DND-41 (cell line): ENCODE results near the gene LSM7.

ENCODE experiments used
- ATAC-seq: fragments of 200-7000 bp; cut with Tn5 transposase; 3 replicates; pipeline ENCODE4 v1.9.1; 2021; ENCODE audit warnings: low read depth; ENCODE audit not compliant: insufficient read depth
- DNase-seq: peaks from one replicate; pipeline ENCODE4 v3.0.0-alpha.2; 2020
- H2AFZ ChIP-seq: 2 replicates; pipeline ENCODE4 v1.6.0; 2012; ENCODE audit warnings: low read depth, low read length
- H3K27ac ChIP-seq: 2 replicates; pipeline ENCODE4 v1.5.1; 2012; ENCODE audit warnings: low read length, inconsistent platforms
- H3K27me3 ChIP-seq: fragments of 200-600 bp; sonication (generic); 2 replicates; pipeline ENCODE4 v1.6.0; 2012; ENCODE audit warnings: low read length, mild to moderate bottlenecking, inconsistent platforms; ENCODE audit not compliant: insufficient read depth, poor library complexity
- H3K36me3 ChIP-seq: 2 replicates; pipeline ENCODE4 v1.5.1; 2012; ENCODE audit warnings: low read length, inconsistent platforms; ENCODE audit not compliant: insufficient read depth
- H3K4me1 ChIP-seq: 2 replicates; pipeline ENCODE4 v1.5.1; 2012; ENCODE audit warnings: mild to moderate bottlenecking, low read length; ENCODE audit not compliant: insufficient read depth
- H3K4me2 ChIP-seq: 2 replicates; pipeline ENCODE4 v1.6.0; 2012; ENCODE audit warnings: mild to moderate bottlenecking, moderate library complexity, low read length, inconsistent platforms; ENCODE audit not compliant: insufficient read depth
- H3K4me3 ChIP-seq, 2 experiments: fragments of 200-600 bp in 1 of 2; shearing (Covaris generic) in 1 of 2; 2 replicates each; pipeline ENCODE4 v1.5.1; 2012 to 2016; ENCODE audit warnings: inconsistent platforms in 2 of 2, low read length in 2 of 2, mild to moderate bottlenecking in 2 of 2, low read depth in 1 of 2, moderate library complexity in 1 of 2
- H3K79me2 ChIP-seq: 2 replicates; pipeline ENCODE4 v1.6.0; 2012; ENCODE audit warnings: low read length, inconsistent platforms; ENCODE audit not compliant: insufficient read depth
- H3K9ac ChIP-seq: 2 replicates; pipeline ENCODE4 v1.6.0; 2012; ENCODE audit warnings: low read depth, mild to moderate bottlenecking, inconsistent platforms, low read length, moderate library complexity
- H3K9me3 ChIP-seq: 2 replicates; pipeline ENCODE4 v1.5.1; 2012; ENCODE audit warnings: low read length, moderate library complexity, mild to moderate bottlenecking, inconsistent platforms; ENCODE audit not compliant: insufficient read depth, severe bottlenecking
- H4K20me1 ChIP-seq: 2 replicates; pipeline ENCODE4 v1.6.0; 2012; ENCODE audit warnings: low read length; ENCODE audit not compliant: insufficient read depth
- CTCF ChIP-seq: IDR thresholded peaks from 2 replicates; pipeline ENCODE4 v1.5.1; 2012; ENCODE audit warnings: borderline replicate concordance, low read length, moderate library complexity, mild to moderate bottlenecking; ENCODE audit not compliant: poor library complexity, severe bottlenecking; ENCODE audit errors: extremely low read depth
- EZH2 ChIP-seq: IDR thresholded peaks from 3 replicates; pipeline ENCODE4 v1.6.1; 2012; ENCODE audit warnings: borderline replicate concordance, low read depth, mild to moderate bottlenecking, moderate library complexity, low read length, inconsistent platforms; ENCODE audit not compliant: severe bottlenecking

LSM7 gene

DNA sequence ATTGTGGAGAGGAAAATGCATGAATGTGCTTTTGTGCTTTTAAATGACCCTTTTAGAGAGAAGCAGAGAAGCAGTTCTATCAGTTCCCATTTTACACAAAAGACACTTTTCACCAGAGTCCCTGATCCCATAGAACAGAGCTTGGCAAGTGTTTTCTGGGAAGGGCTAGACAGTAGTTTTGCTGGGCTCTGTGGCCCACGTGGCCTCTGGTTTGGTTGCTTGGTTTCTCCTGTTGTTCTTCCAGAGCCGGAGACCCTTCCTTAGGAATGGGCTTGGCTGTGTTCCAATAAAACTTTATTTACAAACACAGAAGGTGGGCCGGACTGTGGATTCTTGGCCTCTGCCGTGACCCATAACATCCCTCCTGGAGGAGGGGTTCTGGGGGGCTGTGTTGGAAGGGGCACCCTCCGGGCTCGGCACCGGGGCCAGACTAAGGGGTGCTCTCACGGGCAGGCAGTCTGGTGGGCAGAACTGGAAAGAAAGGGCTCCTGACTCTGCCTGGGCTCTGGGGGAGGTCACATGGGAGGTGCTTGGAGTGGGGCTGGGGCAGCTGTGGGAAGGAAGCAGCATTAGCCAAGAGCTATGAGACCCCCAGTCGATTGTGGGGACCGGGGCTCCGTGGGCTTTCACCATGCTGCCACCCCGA lies 3.3 kb upstream of the LSM7 start:
- Histone ChIP-seq H3K9me3 (no peaks in the 10 kb centered on the region), H3K4me1 (peaks cover 62% of the 10 kb centered on the region), H3K27me3 (no peaks in the 10 kb centered on the region), H3K9ac (peak overlapping the region; percentile 99), H2AFZ (no peak overlapping the region), H3K36me3 (peaks cover 39% of the 10 kb centered on the region), H3K79me2 (peaks cover 97% of the 10 kb centered on the region), H3K27ac (peak overlapping the region; percentile 92), H3K4me2 (peak overlapping the region; percentile 90), H3K4me3 (peak overlapping the region in 1 of 2 experiments; percentile 43; a peak in 2 of 4 replicates), H4K20me1 (peaks cover 41% of the 10 kb centered on the region)
- no peak for ATAC-seq
- TF ChIP-seq EZH2 (no peak), CTCF (no peak)
- DNase-seq = peak; percentile 30

- peaks cover 38% of the 10 kb centered on the region for H4K20me1 ChIP-seq
- no peak overlapping the region for H2AFZ ChIP-seq
- H3K36me3 ChIP-seq = peaks cover 39% of the 10 kb centered on the region
- DNase-seq (no peak), ATAC-seq (no peak)
- peak overlapping the region; percentile 99 for H3K9ac ChIP-seq
- no peaks in the 10 kb centered on the region for H3K27me3 ChIP-seq
- H3K4me2 ChIP-seq = peak overlapping the region; percentile 90
- TF ChIP-seq CTCF (no peak), EZH2 (no peak)
- H3K27ac ChIP-seq = peak overlapping the region; percentile 92
- H3K9me3 ChIP-seq = no peaks in the 10 kb centered on the region
- peaks cover 69% of the 10 kb centered on the region for H3K4me1 ChIP-seq
- peak overlapping the region in 1 of 2 experiments; percentile 43; a peak in 2 of 4 replicates for H3K4me3 ChIP-seq
- peaks cover 97% of the 10 kb centered on the region for H3K79me2 ChIP-seq
Measured at GRCh38 chr19:2330632-2331284, 2.4 kb upstream of the LSM7 start.

DNA sequence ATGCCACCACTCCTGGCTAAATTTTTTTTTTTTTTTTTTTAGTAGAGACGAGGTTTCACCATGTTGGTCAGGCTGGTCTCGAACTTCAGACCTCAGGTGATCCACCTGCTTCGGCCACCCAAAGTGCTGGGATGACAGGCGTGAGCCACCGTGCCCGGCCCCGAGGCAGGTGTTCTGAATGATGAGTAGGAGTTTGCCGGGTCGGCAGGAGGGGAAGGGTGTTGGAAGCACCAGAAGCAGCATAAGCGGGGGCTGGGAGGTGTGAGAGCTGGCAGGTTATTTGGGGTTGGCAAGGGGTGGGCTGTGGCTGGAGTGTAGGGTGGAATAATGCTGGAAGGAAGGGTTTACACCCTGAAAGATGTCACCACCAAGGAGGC lies 1.9 kb upstream of the LSM7 start:
- Histone ChIP-seq H3K27me3 (no peaks in the 10 kb centered on the region), H3K79me2 (peaks cover 97% of the 10 kb centered on the region), H3K27ac (peak overlapping the region; percentile 92), H3K4me1 (peaks cover 68% of the 10 kb centered on the region), H3K4me2 (peak overlapping the region; percentile 90), H3K4me3 (peak overlapping the region in 1 of 2 experiments; percentile 43; a peak in 2 of 4 replicates), H4K20me1 (peaks cover 38% of the 10 kb centered on the region), H3K9me3 (no peaks in the 10 kb centered on the region), H3K36me3 (peaks cover 41% of the 10 kb centered on the region), H3K9ac (peak overlapping the region; percentile 99; the same call in 1 of the 2 replicates), H2AFZ (no peak overlapping the region)
- ATAC-seq (no peak), DNase-seq (no peak)
- TF ChIP-seq EZH2 (no peak), CTCF (no peak)
